ENCODE results near the gene URAD.
"Not testable (repeated sequence)": the region's sequence is repeated elsewhere in the genome, so short reads cannot be mapped to it uniquely, and the experiment has no call there.

URAD gene

DNA sequence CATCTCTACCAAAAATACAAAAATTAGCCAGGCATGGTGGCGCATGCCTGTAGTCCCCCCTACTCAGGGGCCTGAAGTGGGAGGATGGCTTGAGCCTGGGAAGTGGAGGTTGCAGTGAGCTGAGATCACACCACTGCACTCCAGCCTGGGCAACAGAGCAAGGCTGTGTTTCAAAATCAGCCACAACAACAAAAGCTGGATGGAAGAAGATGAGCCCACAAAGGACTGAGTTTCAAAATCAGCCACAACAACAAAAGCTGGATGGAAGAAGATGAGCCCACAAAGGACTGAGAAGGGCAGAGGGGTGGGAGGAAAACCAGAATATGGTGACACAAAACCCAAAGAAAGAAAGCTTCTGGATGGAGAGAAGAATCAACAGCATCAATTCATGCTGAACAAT is 43.9 kb upstream of the URAD start:
- not testable (repeated sequence) for H4K91ac ChIP-seq (ENCODE audit: low read depth, low read length, poor library complexity); H3K14ac ChIP-seq (ENCODE audit: low read length); H3K36me3 ChIP-seq (replicated peaks in 1 of 2; ENCODE audit: control insufficient read depth in 2 of 2, insufficient read depth in 2 of 2, low read length in 2 of 2); H3K79me1 ChIP-seq (ENCODE audit: low read depth, low read length); H2BK120ac ChIP-seq (ENCODE audit: low read depth, low read length); H3K27ac ChIP-seq (replicated peaks; ENCODE audit: low read length); H3K4me3 ChIP-seq (ENCODE audit: low read length in 2 of 2); H3K9me3 ChIP-seq (replicated peaks in 1 of 2; ENCODE audit: control insufficient read depth in 2 of 2, insufficient read depth in 1 of 2, low read depth in 1 of 2, low read length in 2 of 2); H3K4me1 ChIP-seq (ENCODE audit: control insufficient read depth in 2 of 2, insufficient read depth in 1 of 2, low read depth in 1 of 2, low read length in 2 of 2); H2AK5ac ChIP-seq (ENCODE audit: low read depth, low read length); H2BK15ac ChIP-seq (ENCODE audit: low read length); H2BK12ac ChIP-seq (ENCODE audit: low read length); H2AFZ ChIP-seq (ENCODE audit: low read length); H3K23ac ChIP-seq (ENCODE audit: low read depth, low read length, poor library complexity); H2BK5ac ChIP-seq (ENCODE audit: low read length); H3K4me2 ChIP-seq (ENCODE audit: insufficient read depth, low read length, poor library complexity, severe bottlenecking); H3K27me3 ChIP-seq (ENCODE audit: control insufficient read depth in 3 of 3, insufficient read depth in 3 of 3, low read depth in 1 of 3, low read length in 3 of 3); DNase-seq (ENCODE audit: low spot score); H3K18ac ChIP-seq (ENCODE audit: low read length); H3K4ac ChIP-seq (ENCODE audit: low read length); H3K9ac ChIP-seq (ENCODE audit: low read depth, low read length, poor library complexity); H4K8ac ChIP-seq (ENCODE audit: low read depth, low read length)
- no CpG with 5 or more reads among the region's 1 CpG for WGBS, 2 donors (ENCODE audit: extremely low coverage in 2 of 2, insufficient read length in 2 of 2, insufficient replicate concordance in 1 of 2)

GRCh38 chr13:28031896-28032288 is 43.4 kb upstream of the URAD start:
- no CpG with 5 or more reads among the region's 5 CpGs for WGBS, 2 donors (ENCODE audit: extremely low coverage in 2 of 2, insufficient read length in 2 of 2, insufficient replicate concordance in 1 of 2)
- H2AK5ac ChIP-seq (ENCODE audit: low read depth, low read length), result no peak overlapping the region
- no peak overlapping the region for H3K23ac ChIP-seq (ENCODE audit: low read depth, low read length, poor library complexity)
- no peak overlapping the region for H2BK15ac ChIP-seq (ENCODE audit: low read length)
- no peak overlapping the region for H2BK5ac ChIP-seq (ENCODE audit: low read length)
- no peaks in the 10 kb centered on the region for H3K4me1 ChIP-seq (ENCODE audit: control insufficient read depth in 2 of 2, insufficient read depth in 1 of 2, low read depth in 1 of 2, low read length in 2 of 2)
- H2AFZ ChIP-seq (ENCODE audit: low read length), result no peak overlapping the region
- H4K8ac ChIP-seq (ENCODE audit: low read depth, low read length), result no peak overlapping the region
- H3K4ac ChIP-seq (ENCODE audit: low read length), result no peak overlapping the region
- no peak overlapping the region for H3K27ac ChIP-seq (replicated peaks; ENCODE audit: low read length)
- H3K36me3 ChIP-seq (replicated peaks in 1 of 2; ENCODE audit: control insufficient read depth in 2 of 2, insufficient read depth in 2 of 2, low read length in 2 of 2), result no peaks in the 10 kb centered on the region
- DNase-seq (ENCODE audit: low spot score), result no peak
- H2BK12ac ChIP-seq (ENCODE audit: low read length), result no peak overlapping the region
- peaks cover 0 to 5% (median 0%) of the 10 kb centered on the region in 3 experiments for H3K27me3 ChIP-seq (ENCODE audit: control insufficient read depth in 3 of 3, insufficient read depth in 3 of 3, low read depth in 1 of 3, low read length in 3 of 3)
- H3K9ac ChIP-seq (ENCODE audit: low read depth, low read length, poor library complexity), result no peak overlapping the region
- no peak overlapping the region for H2BK120ac ChIP-seq (ENCODE audit: low read depth, low read length)
- H3K4me3 ChIP-seq (ENCODE audit: low read length in 2 of 2), result no peak overlapping the region
- no peak overlapping the region for H3K18ac ChIP-seq (ENCODE audit: low read length)
- no peak overlapping the region for H3K4me2 ChIP-seq (ENCODE audit: insufficient read depth, low read length, poor library complexity, severe bottlenecking)
- H3K79me1 ChIP-seq (ENCODE audit: low read depth, low read length), result no peaks in the 10 kb centered on the region
- H3K9me3 ChIP-seq (replicated peaks in 1 of 2; ENCODE audit: control insufficient read depth in 2 of 2, insufficient read depth in 1 of 2, low read depth in 1 of 2, low read length in 2 of 2), result no peaks in the 10 kb centered on the region
- no peak overlapping the region for H3K14ac ChIP-seq (ENCODE audit: low read length)
- H4K91ac ChIP-seq (ENCODE audit: low read depth, low read length, poor library complexity), result no peak overlapping the region

DNA sequence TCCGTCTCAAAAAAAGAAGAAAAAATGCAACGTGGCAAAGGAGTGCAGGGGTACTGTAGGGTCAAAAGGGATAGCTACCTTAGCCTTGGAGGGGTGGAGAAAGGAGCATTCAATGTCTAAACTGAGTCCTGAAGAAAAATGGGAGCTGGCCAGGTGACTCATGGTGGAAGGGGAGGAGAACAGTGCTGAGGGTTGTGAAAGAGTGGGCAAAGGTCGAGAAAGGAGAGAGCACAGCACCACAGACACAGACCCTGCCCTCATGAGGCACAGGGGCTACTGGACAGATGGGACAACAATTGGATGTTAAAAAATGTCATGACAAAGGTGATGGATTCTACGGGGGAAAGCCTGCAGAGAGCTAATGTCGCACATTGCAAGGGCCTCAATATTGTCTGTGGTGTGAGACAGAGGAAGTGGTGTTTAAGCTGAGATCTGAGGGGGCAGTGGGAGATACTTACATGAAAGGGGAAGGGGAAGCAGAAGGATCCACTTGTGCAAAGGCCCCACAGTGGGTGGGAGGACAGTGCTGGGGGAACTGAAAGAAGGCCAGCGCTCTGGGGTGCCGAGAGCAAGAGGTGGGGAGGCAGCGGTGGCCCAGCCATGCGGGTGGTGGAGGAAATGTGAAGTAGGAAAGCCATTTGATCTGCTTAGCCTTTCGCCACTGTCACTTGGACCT is 42.9 kb upstream of the URAD start:
- H3K14ac ChIP-seq (ENCODE audit: low read length), result no peak overlapping the region
- no peak overlapping the region for H2BK15ac ChIP-seq (ENCODE audit: low read length)
- H3K4me1 ChIP-seq (ENCODE audit: control insufficient read depth in 2 of 2, insufficient read depth in 1 of 2, low read depth in 1 of 2, low read length in 2 of 2), result no peaks in the 10 kb centered on the region
- no peak overlapping the region for H2BK5ac ChIP-seq (ENCODE audit: low read length)
- H4K91ac ChIP-seq (ENCODE audit: low read depth, low read length, poor library complexity), result no peak overlapping the region
- no peak overlapping the region for H3K18ac ChIP-seq (ENCODE audit: low read length)
- H2BK120ac ChIP-seq (ENCODE audit: low read depth, low read length), result no peak overlapping the region
- H2AK5ac ChIP-seq (ENCODE audit: low read depth, low read length), result no peak overlapping the region
- H3K4me3 ChIP-seq (ENCODE audit: low read length in 2 of 2), result no peak overlapping the region
- no peak overlapping the region for H3K9ac ChIP-seq (ENCODE audit: low read depth, low read length, poor library complexity)
- H3K27ac ChIP-seq (replicated peaks; ENCODE audit: low read length), result no peak overlapping the region
- H3K9me3 ChIP-seq (replicated peaks in 1 of 2; ENCODE audit: control insufficient read depth in 2 of 2, insufficient read depth in 1 of 2, low read depth in 1 of 2, low read length in 2 of 2), result no peaks in the 10 kb centered on the region
- H3K79me1 ChIP-seq (ENCODE audit: low read depth, low read length), result no peaks in the 10 kb centered on the region
- no peak overlapping the region for H3K4me2 ChIP-seq (ENCODE audit: insufficient read depth, low read length, poor library complexity, severe bottlenecking)
- H2AFZ ChIP-seq (ENCODE audit: low read length), result no peak overlapping the region
- no peaks in the 10 kb centered on the region for H3K36me3 ChIP-seq (replicated peaks in 1 of 2; ENCODE audit: control insufficient read depth in 2 of 2, insufficient read depth in 2 of 2, low read length in 2 of 2)
- peaks cover 0 to 6% (median 0%) of the 10 kb centered on the region in 3 experiments for H3K27me3 ChIP-seq (ENCODE audit: control insufficient read depth in 3 of 3, insufficient read depth in 3 of 3, low read depth in 1 of 3, low read length in 3 of 3)
- H3K23ac ChIP-seq (ENCODE audit: low read depth, low read length, poor library complexity), result no peak overlapping the region
- H2BK12ac ChIP-seq (ENCODE audit: low read length), result no peak overlapping the region
- H4K8ac ChIP-seq (ENCODE audit: low read depth, low read length), result no peak overlapping the region
- H3K4ac ChIP-seq (ENCODE audit: low read length), result no peak overlapping the region
- no peak for DNase-seq (ENCODE audit: low spot score)
- WGBS, 2 donors (ENCODE audit: extremely low coverage in 2 of 2, insufficient read length in 2 of 2, insufficient replicate concordance in 1 of 2), result no CpG with 5 or more reads among the region's 10 CpGs

DNA sequence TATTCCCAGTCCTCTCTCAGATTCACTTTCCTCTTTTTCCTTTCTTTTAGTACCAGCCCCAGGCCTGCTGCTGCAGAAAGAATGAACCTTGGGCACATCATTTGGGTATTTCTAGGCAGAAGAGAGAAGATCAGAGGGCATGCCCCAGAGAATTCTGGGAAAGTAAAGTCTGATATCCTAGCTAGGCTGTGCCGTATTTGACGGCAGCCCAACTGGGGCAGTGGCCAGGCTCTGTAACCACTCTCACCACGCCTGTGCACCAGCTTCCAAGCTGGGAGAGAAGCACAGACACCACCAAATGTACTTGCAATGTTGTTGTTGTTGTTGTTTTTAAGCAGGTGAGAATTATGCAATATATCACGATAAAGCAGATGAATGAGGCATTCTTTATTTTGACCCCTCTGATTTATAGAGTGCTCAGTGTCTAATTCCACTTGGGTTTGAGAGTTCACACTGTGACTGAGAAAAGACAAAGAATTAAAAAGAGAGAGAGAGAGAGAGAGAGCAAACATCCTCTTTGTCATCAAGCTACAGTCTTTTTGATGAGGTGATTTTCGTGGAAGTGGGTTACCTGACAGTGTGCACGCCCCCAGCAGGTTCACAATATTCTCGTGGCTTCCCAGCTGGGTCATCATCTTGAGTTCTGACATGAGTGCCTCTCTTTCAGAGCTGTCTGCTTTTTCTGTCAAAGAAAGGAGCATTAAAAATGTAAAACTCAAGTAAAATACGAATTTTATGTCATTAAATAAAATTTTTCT is 39.3 kb upstream of the URAD start:
- Histone ChIP-seq H3K4ac (ENCODE audit: low read length) (no peak overlapping the region), H3K14ac (ENCODE audit: low read length) (no peak overlapping the region), H2AK5ac (ENCODE audit: low read depth, low read length) (no peak overlapping the region), H4K8ac (ENCODE audit: low read depth, low read length) (no peak overlapping the region), H3K9me3 (replicated peaks in 1 of 2; ENCODE audit: control insufficient read depth in 2 of 2, insufficient read depth in 1 of 2, low read depth in 1 of 2, low read length in 2 of 2) (no peaks in the 10 kb centered on the region), H3K18ac (ENCODE audit: low read length) (no peak overlapping the region), H2AFZ (ENCODE audit: low read length) (no peak overlapping the region), H3K27me3 (ENCODE audit: control insufficient read depth in 3 of 3, insufficient read depth in 3 of 3, low read depth in 1 of 3, low read length in 3 of 3) (peaks cover 0 to 8% (median 0%) of the 10 kb centered on the region in 3 experiments), H2BK120ac (ENCODE audit: low read depth, low read length) (no peak overlapping the region), H3K4me3 (ENCODE audit: low read length in 2 of 2) (no peak overlapping the region), H3K4me2 (ENCODE audit: insufficient read depth, low read length, poor library complexity, severe bottlenecking) (no peak overlapping the region), H3K27ac (replicated peaks; ENCODE audit: low read length) (no peak overlapping the region), H3K9ac (ENCODE audit: low read depth, low read length, poor library complexity) (no peak overlapping the region), H2BK5ac (ENCODE audit: low read length) (no peak overlapping the region), H2BK15ac (ENCODE audit: low read length) (no peak overlapping the region), H2BK12ac (ENCODE audit: low read length) (no peak overlapping the region), H4K91ac (ENCODE audit: low read depth, low read length, poor library complexity) (no peak overlapping the region), H3K4me1 (ENCODE audit: control insufficient read depth in 2 of 2, insufficient read depth in 1 of 2, low read depth in 1 of 2, low read length in 2 of 2) (peaks cover 2 to 3% of the 10 kb centered on the region in 2 donors), H3K36me3 (replicated peaks in 1 of 2; ENCODE audit: control insufficient read depth in 2 of 2, insufficient read depth in 2 of 2, low read length in 2 of 2) (no peaks in the 10 kb centered on the region), H3K23ac (ENCODE audit: low read depth, low read length, poor library complexity) (no peak overlapping the region), H3K79me1 (ENCODE audit: low read depth, low read length) (no peaks in the 10 kb centered on the region)
- no peak for DNase-seq (ENCODE audit: low spot score)
- no CpG with 5 or more reads among the region's 8 CpGs for WGBS, 2 donors (ENCODE audit: extremely low coverage in 2 of 2, insufficient read length in 2 of 2, insufficient replicate concordance in 1 of 2)

All from neuronal stem cell (in vitro differentiated cells).